Keratinocyte (primary cell): ENCODE results near the gene APOL3. TPM values are rescaled to one million over a fixed set of nuclear protein-coding genes. Genes with fewer than 3 reads are reported as not detected.
A peak's percentile ranks its signal among the peaks of the same experiment; 100 is the strongest.

Experiments used
- DNase-seq: peaks from one replicate; pipeline ENCODE4 v3.0.0-alpha.2; 2011; ENCODE audit warnings: low read depth, missing footprints, low spot score
- FAIRE-seq: peaks from 2 replicates; lab custom pipeline; 2011; peaks lifted over from hg19 to GRCh38; lab: Jason Lieb, UNC
- H2AFZ ChIP-seq: 2 replicates; pipeline ENCODE4 v1.6.0; 2012; ENCODE audit warnings: low read length, control low read depth, inconsistent platforms; ENCODE audit not compliant: control insufficient read depth
- H3K27ac ChIP-seq: 2 replicates; pipeline ENCODE4 v1.5.1; 2011; ENCODE audit warnings: low read length; ENCODE audit not compliant: control insufficient read depth, insufficient read depth
- H3K27me3 ChIP-seq: 3 replicates; pipeline ENCODE4 v1.6.0; 2011; ENCODE audit warnings: low read length; ENCODE audit not compliant: control insufficient read depth, insufficient read depth; ENCODE audit errors: extremely low read depth
- H3K36me3 ChIP-seq, 2 experiments: 2 replicates in 1 of 2; 3 replicates in 1 of 2; pipeline ENCODE4 v1.5.1; 2011; ENCODE audit warnings: low read length in 2 of 2, mild to moderate bottlenecking in 1 of 2; ENCODE audit not compliant: control insufficient read depth in 2 of 2, insufficient read depth in 2 of 2; ENCODE audit errors: extremely low read depth in 1 of 2
- H3K4me1 ChIP-seq: 3 replicates; pipeline ENCODE4 v1.5.1; 2011; ENCODE audit warnings: low read length; ENCODE audit not compliant: control insufficient read depth, insufficient read depth; ENCODE audit errors: extremely low read depth
- H3K4me2 ChIP-seq: 3 replicates; pipeline ENCODE4 v1.6.0; 2011; ENCODE audit warnings: low read depth, low read length; ENCODE audit not compliant: control insufficient read depth, insufficient read depth; ENCODE audit errors: extremely low read depth
- H3K4me3 ChIP-seq, 3 experiments: fragments of 200-600 bp in 1 of 3; sonication (generic) in 1 of 3; 2 replicates in 2 of 3; 3 replicates in 1 of 3; pipeline ENCODE4 v1.5.1; 2011 to 2016; ENCODE audit warnings: low read length in 3 of 3, mild to moderate bottlenecking in 3 of 3, control low read depth in 2 of 3, inconsistent platforms in 1 of 3, low read depth in 1 of 3, mixed read lengths in 1 of 3, mixed run types in 1 of 3, moderate library complexity in 1 of 3; ENCODE audit not compliant: control insufficient read depth in 2 of 3, insufficient read depth in 2 of 3; ENCODE audit errors: extremely low read depth in 1 of 3
- H3K79me2 ChIP-seq: 2 replicates; pipeline ENCODE4 v1.6.0; 2012; ENCODE audit warnings: low read length; ENCODE audit not compliant: control insufficient read depth, insufficient read depth
- H3K9ac ChIP-seq: 3 replicates; pipeline ENCODE4 v1.6.0; 2011; ENCODE audit warnings: low read length; ENCODE audit not compliant: control insufficient read depth, insufficient read depth; ENCODE audit errors: extremely low read depth
- H3K9me1 ChIP-seq: 3 replicates; pipeline ENCODE4 v1.6.0; 2011; ENCODE audit warnings: low read length; ENCODE audit not compliant: control insufficient read depth, insufficient read depth; ENCODE audit errors: extremely low read depth
- H3K9me3 ChIP-seq: 2 replicates; pipeline ENCODE4 v1.5.1; 2012; ENCODE audit warnings: low read depth, low read length; ENCODE audit not compliant: control insufficient read depth
- H4K20me1 ChIP-seq: 3 replicates; pipeline ENCODE4 v1.6.0; 2011; ENCODE audit warnings: low read length; ENCODE audit not compliant: control insufficient read depth, insufficient read depth; ENCODE audit errors: extremely low read depth
- CTCF ChIP-seq, 3 experiments: IDR thresholded peaks in 1 of 3; conservative IDR thresholded peaks in 1 of 3; optimal IDR thresholded peaks in 1 of 3; 2 replicates in 2 of 3; 3 replicates in 1 of 3; pipeline versions ENCODE3 to v1.5.1; 2011; ENCODE audit warnings: low read length in 3 of 3, mild to moderate bottlenecking in 3 of 3, moderate library complexity in 2 of 3, control low read depth in 1 of 3, inconsistent platforms in 1 of 3; ENCODE audit not compliant: insufficient read depth in 2 of 3; ENCODE audit errors: extremely low read depth in 1 of 3
- EZH2 ChIP-seq: IDR thresholded peaks from one replicate; pipeline ENCODE4 v1.6.1; 2012; ENCODE audit warnings: inconsistent platforms, mild to moderate bottlenecking, low read length, moderate library complexity
- dilution Hi-C: fragments of 300-500 bp; cut with MboI; formaldehyde crosslinking; loops from one replicate; pipeline ENCODE4 v1.7.0; 2020; ENCODE audit warnings: low sequenced_read_pairs; ENCODE audit not compliant: extremely low pct_ligation_motif_present
- polyA plus RNA-seq, 5 experiments: library from polyadenylated mRNA; depleted of rRNA in 3 of 5; stranded (reverse) in 3 of 5; stranded (forward) in 1 of 5; unstranded in 1 of 5; fragments of >200 nt; gene quantifications; 1 replicate in 1 of 5; 2 replicates in 3 of 5; 3 replicates in 1 of 5; pipeline versions ENCODE4 v1.2.1 to v1.2.3, GENCODE V29; 2011 to 2012; ENCODE audit warnings: missing spikeins in 2 of 5, low read depth in 1 of 5, low replicate concordance in 1 of 5

Gene APOL3
- polyA plus RNA-seq, 1 donor (not counting 4 experiments of a cell fraction or from before 2014, with no cell fraction given): 0.92 TPM

- H3K9ac ChIP-seq: peak overlapping the region; percentile 64
- dilution Hi-C loops: no loop called here
These were observed 3.8 kb downstream of the APOL3 start for GRCh38 chr22:36156515-36157419.

GRCh38 chr22:36156119-36156514, 4.4 kb downstream of the APOL3 start:
- TF ChIP-seq CTCF (optimal IDR thresholded peaks at IDR 0.05 in 1 of 3, IDR thresholded peaks at IDR 0.05 in 1 of 3, conservative IDR thresholded peaks at IDR 0.05 in 1 of 3; ENCODE audit: extremely low read depth in 1 of 3, insufficient read depth in 2 of 3, low read length in 3 of 3): no peak
- TF ChIP-seq EZH2: no peak
- FAIRE-seq: no peak
- no peaks in the 10 kb centered on the region for H3K9me1 ChIP-seq
- H3K4me1 ChIP-seq: peaks cover 8% of the 10 kb centered on the region
- no peaks in the 10 kb centered on the region for H4K20me1 ChIP-seq
- DNase-seq: no peak
- dilution Hi-C loops: no loop called here
- H3K9ac ChIP-seq: peak overlapping the region; percentile 64
- no peaks in the 10 kb centered on the region for H3K36me3 ChIP-seq
- no peak overlapping the region for H3K27ac ChIP-seq
- peak overlapping the region; percentile 93 for H2AFZ ChIP-seq
- no peak overlapping the region for H3K4me3 ChIP-seq
- no peaks in the 10 kb centered on the region for H3K9me3 ChIP-seq
- peak overlapping the region; percentile 85 for H3K4me2 ChIP-seq
- no peaks in the 10 kb centered on the region for H3K27me3 ChIP-seq
- H3K79me2 ChIP-seq: no peaks in the 10 kb centered on the region

More at GRCh38 chr22:36156515-36157419, 3.8 kb downstream of the APOL3 start:
- Histone ChIP-seq H3K27ac (peak overlapping the region; percentile 44), H2AFZ (peak overlapping the region; percentile 93), H3K9me3 (no peaks in the 10 kb centered on the region), H3K4me1 (peaks cover 8% of the 10 kb centered on the region), H3K4me2 (peak overlapping the region; percentile 85), H3K36me3 (no peaks in the 10 kb centered on the region), H3K79me2 (no peaks in the 10 kb centered on the region), H3K9me1 (no peaks in the 10 kb centered on the region), H3K4me3 (peak overlapping the region in 2 of 3 experiments; percentile 51 to 54), H4K20me1 (no peaks in the 10 kb centered on the region), H3K27me3 (no peaks in the 10 kb centered on the region)
- DNase-seq (peak; percentile 15), FAIRE-seq (peak; percentile 34)
- no peak for TF ChIP-seq CTCF (optimal IDR thresholded peaks at IDR 0.05 in 1 of 3, IDR thresholded peaks at IDR 0.05 in 1 of 3, conservative IDR thresholded peaks at IDR 0.05 in 1 of 3; ENCODE audit: extremely low read depth in 1 of 3, insufficient read depth in 2 of 3, low read length in 3 of 3)
- TF ChIP-seq EZH2: no peak
